CD14-positive monocyte (primary cell): Measurements from ENCODE around the gene RAPGEF2. TPM values are rescaled to one million over a fixed set of nuclear protein-coding genes. Genes with fewer than 3 reads are reported as not detected.
"Not testable (repeated sequence)": the region's sequence is repeated elsewhere in the genome, so short reads cannot be mapped to it uniquely, and the experiment has no call there.

Experiments
- DNase-seq, 3 donors: peaks; one replicate each; pipeline ENCODE4 v3.0.0-alpha.2; 2011 to 2022
- H2AFZ ChIP-seq: 2 replicates; pipeline ENCODE4 v1.6.0; 2012; ENCODE audit warnings: mild to moderate bottlenecking, low read depth, low read length, inconsistent platforms; ENCODE audit not compliant: insufficient read depth, poor library complexity, severe bottlenecking
- H3K27ac ChIP-seq, 2 donors: 1 replicate in 1 of 2; 2 replicates in 1 of 2; pipeline ENCODE4 v1.5.1; 2012 to 2013; ENCODE audit warnings: low read length in 2 of 2, control low read depth in 1 of 2, inconsistent platforms in 1 of 2, low read depth in 1 of 2, mild to moderate bottlenecking in 1 of 2
- H3K27me3 ChIP-seq, 2 donors: one replicate each; pipeline versions ENCODE4 v1.6.0 to v1.6.1; 2011 to 2013; ENCODE audit warnings: low read length in 2 of 2; ENCODE audit not compliant: control insufficient read depth in 2 of 2, insufficient read depth in 2 of 2
- H3K36me3 ChIP-seq, 2 donors: replicated peaks in 1 of 2; 1 replicate in 1 of 2; 2 replicates in 1 of 2; pipeline versions ENCODE4 v1.5.1 to v1.6.1; 2012 to 2013; ENCODE audit warnings: low read length in 2 of 2, control low read depth in 1 of 2, inconsistent platforms in 1 of 2, mild to moderate bottlenecking in 1 of 2; ENCODE audit not compliant: insufficient read depth in 2 of 2, control insufficient read depth in 1 of 2
- H3K4me1 ChIP-seq, 2 donors: 1 replicate in 1 of 2; 2 replicates in 1 of 2; pipeline versions ENCODE4 v1.5.1 to v1.6.1; 2012 to 2013; ENCODE audit warnings: low read length in 2 of 2, control low read depth in 1 of 2, inconsistent platforms in 1 of 2, mild to moderate bottlenecking in 1 of 2, moderate library complexity in 1 of 2; ENCODE audit not compliant: insufficient read depth in 2 of 2, control insufficient read depth in 1 of 2
- H3K4me2 ChIP-seq: replicated peaks from 2 replicates; pipeline ENCODE3; 2012; ENCODE audit warnings: low read length, moderate library complexity, mild to moderate bottlenecking; ENCODE audit not compliant: poor library complexity, severe bottlenecking; ENCODE audit errors: extremely low read depth
- H3K4me3 ChIP-seq, 3 experiments: fragments of 200-600 bp in 1 of 3; sonication (generic) in 1 of 3; replicated peaks in 1 of 3; 1 replicate in 2 of 3; 2 replicates in 1 of 3; pipeline ENCODE4 v1.5.1; 2011 to 2013; ENCODE audit warnings: low read length in 3 of 3, mild to moderate bottlenecking in 3 of 3, control low read depth in 2 of 3, low read depth in 2 of 3, inconsistent platforms in 1 of 3, moderate library complexity in 1 of 3
- H3K79me2 ChIP-seq: 2 replicates; pipeline ENCODE4 v1.6.0; 2012; ENCODE audit warnings: mild to moderate bottlenecking, control low read depth, inconsistent platforms, low read length, moderate library complexity; ENCODE audit not compliant: insufficient read depth
- H3K9ac ChIP-seq: 2 replicates; pipeline ENCODE4 v1.6.0; 2017; ENCODE audit warnings: low read length, mild to moderate bottlenecking; ENCODE audit not compliant: insufficient read depth, poor library complexity, severe bottlenecking
- H3K9me3 ChIP-seq, 2 donors: replicated peaks in 1 of 2; 1 replicate in 1 of 2; 2 replicates in 1 of 2; pipeline versions ENCODE4 v1.5.1 to v1.6.1; 2012 to 2013; ENCODE audit warnings: low read length in 2 of 2, control low read depth in 1 of 2; ENCODE audit not compliant: control insufficient read depth in 1 of 2, insufficient read depth in 1 of 2
- H4K20me1 ChIP-seq: 2 replicates; pipeline ENCODE4 v1.6.0; 2012; ENCODE audit warnings: mild to moderate bottlenecking, low read length, control low read depth, moderate library complexity; ENCODE audit not compliant: insufficient read depth
- H3K27ac Mint-ChIP-seq, 7 donors: one replicate each; pipeline ENCODE4 v1.8.0; 2020; ENCODE audit warnings: mild to moderate bottlenecking in 7 of 7, mixed read lengths in 7 of 7, moderate library complexity in 6 of 7, inconsistent platforms in 2 of 7
- H3K27me3 Mint-ChIP-seq, 3 donors: one replicate each; pipeline ENCODE4 v1.8.0; 2021 to 2022; ENCODE audit warnings: low read depth in 3 of 3, mild to moderate bottlenecking in 3 of 3, mixed read lengths in 3 of 3, moderate library complexity in 3 of 3, inconsistent platforms in 1 of 3
- H3K36me3 Mint-ChIP-seq, 2 donors: one replicate each; pipeline ENCODE4 v1.8.0; 2020; ENCODE audit warnings: mixed read lengths in 2 of 2, inconsistent platforms in 1 of 2, mild to moderate bottlenecking in 1 of 2
- H3K4me1 Mint-ChIP-seq: one replicate; pipeline ENCODE4 v1.8.0; 2020; ENCODE audit warnings: mild to moderate bottlenecking, mixed read lengths
- H3K4me3 Mint-ChIP-seq, 2 donors: one replicate each; pipeline ENCODE4 v1.8.0; 2020; ENCODE audit warnings: mild to moderate bottlenecking in 2 of 2, mixed read lengths in 2 of 2, moderate library complexity in 1 of 2
- H3K9me3 Mint-ChIP-seq, 7 donors: one replicate each; pipeline ENCODE4 v1.8.0; 2020 to 2022; ENCODE audit warnings: mixed read lengths in 7 of 7, mild to moderate bottlenecking in 6 of 7, moderate library complexity in 6 of 7, inconsistent platforms in 2 of 7
- WGBS: methylation state at CpG from one replicate; pipeline ENCODE4 v1.1.5; 2013; ENCODE audit warnings: missing lambda C conversion rate; ENCODE audit not compliant: insufficient coverage; 5-methylcytosine and 5-hydroxymethylcytosine counted together
- intact Hi-C, 2 donors: fragments of 100-400 bp; cut with micrococcal nuclease; formaldehyde crosslinking; loops; one replicate each; pipeline versions ENCODE4 v1.15.0 to v1.15.1; 2023
- polyA plus RNA-seq, 3 donors: library from polyadenylated mRNA; depleted of rRNA in 1 of 3; unstranded in 2 of 3; stranded (reverse) in 1 of 3; fragments of 300-500 nt in 2 of 3; fragments of >200 nt in 1 of 3; fragmentation: Illumina TruSeq in 2 of 3; gene quantifications; 1 replicate in 2 of 3; 2 replicates in 1 of 3; pipeline ENCODE4 v1.2.3, GENCODE V29; 2012 to 2021
- TF ChIP-seq, protein P1 (sequence below): fragments of 200-600 bp; IDR thresholded peaks from one replicate; pipeline ENCODE4 v1.8.0; 2022; ENCODE audit warnings: antibody characterized with exemption, mild to moderate bottlenecking

Gene RAPGEF2
- polyA plus RNA-seq, 3 donors = 1.5 to 29.8 (median 2.0) TPM

DNA sequence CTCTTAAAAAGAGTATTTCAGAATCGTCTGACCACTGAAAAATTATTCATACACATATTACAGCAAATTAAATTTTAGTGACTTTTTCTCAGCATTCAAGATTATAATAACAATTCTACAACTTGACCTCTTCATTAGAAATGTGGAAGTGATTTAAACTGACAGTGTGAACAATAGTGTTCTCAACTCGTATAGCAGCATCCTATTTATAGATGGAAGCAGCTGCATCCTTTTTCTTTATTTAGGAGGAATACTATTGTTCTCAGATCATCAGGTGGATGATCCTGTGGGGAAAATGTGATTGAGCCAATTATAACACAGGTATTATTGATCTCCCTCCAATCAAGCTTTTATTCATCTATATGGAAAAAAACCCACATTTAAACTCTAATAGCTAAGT lies 56.7 kb downstream of the RAPGEF2 start:
- TF ChIP-seq, protein P1, sequence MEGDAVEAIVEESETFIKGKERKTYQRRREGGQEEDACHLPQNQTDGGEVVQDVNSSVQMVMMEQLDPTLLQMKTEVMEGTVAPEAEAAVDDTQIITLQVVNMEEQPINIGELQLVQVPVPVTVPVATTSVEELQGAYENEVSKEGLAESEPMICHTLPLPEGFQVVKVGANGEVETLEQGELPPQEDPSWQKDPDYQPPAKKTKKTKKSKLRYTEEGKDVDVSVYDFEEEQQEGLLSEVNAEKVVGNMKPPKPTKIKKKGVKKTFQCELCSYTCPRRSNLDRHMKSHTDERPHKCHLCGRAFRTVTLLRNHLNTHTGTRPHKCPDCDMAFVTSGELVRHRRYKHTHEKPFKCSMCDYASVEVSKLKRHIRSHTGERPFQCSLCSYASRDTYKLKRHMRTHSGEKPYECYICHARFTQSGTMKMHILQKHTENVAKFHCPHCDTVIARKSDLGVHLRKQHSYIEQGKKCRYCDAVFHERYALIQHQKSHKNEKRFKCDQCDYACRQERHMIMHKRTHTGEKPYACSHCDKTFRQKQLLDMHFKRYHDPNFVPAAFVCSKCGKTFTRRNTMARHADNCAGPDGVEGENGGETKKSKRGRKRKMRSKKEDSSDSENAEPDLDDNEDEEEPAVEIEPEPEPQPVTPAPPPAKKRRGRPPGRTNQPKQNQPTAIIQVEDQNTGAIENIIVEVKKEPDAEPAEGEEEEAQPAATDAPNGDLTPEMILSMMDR = no peak
- no peak overlapping the region for H3K9ac ChIP-seq

DNA sequence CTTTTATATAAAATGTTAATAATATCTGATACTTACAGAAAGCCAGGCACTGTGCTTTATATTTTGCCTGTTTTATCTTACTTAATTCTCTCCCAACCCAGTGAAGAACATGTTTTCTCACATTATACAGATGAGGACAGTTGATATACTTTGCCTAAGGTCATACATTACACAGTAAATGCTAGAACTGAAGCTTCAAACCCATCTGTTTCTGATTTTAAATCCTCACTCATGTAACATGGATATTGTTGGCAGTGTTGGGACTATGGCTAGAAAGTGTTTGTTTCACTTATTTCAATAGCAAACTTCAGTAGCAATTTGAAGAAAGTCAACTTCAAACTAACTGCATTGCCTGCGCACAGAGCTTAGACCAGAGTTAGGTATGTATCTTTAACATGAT lies 57.4 kb downstream of the RAPGEF2 start:
- H2AFZ ChIP-seq = no peak overlapping the region
- intact Hi-C loops = no loop called here
- no peaks in the 10 kb centered on the region for H3K27me3 Mint-ChIP-seq

More for the DNA sequence above, 56.7 kb downstream of the RAPGEF2 start:
- H3K4me3 ChIP-seq = no peak overlapping the region
- no peaks in the 10 kb centered on the region for H3K9me3 Mint-ChIP-seq
- H3K36me3 ChIP-seq = no peaks in the 10 kb centered on the region
- no peaks in the 10 kb centered on the region for H3K4me1 ChIP-seq
- no peaks in the 10 kb centered on the region for H3K36me3 Mint-ChIP-seq
- H3K9me3 ChIP-seq = no peaks in the 10 kb centered on the region
- no CpG with 5 or more reads among the region's 2 CpGs for WGBS
- H3K79me2 ChIP-seq = peaks cover 30% of the 10 kb centered on the region
- H2AFZ ChIP-seq = no peak overlapping the region
- H3K4me2 ChIP-seq = no peak overlapping the region
- intact Hi-C loops = no loop called here
- no peak overlapping the region for H3K4me3 Mint-ChIP-seq
- DNase-seq = no peak
- H3K27me3 Mint-ChIP-seq = no peaks in the 10 kb centered on the region
- no peak overlapping the region for H3K27ac ChIP-seq
- no peaks in the 10 kb centered on the region for H3K27me3 ChIP-seq
- peaks cover 87% of the 10 kb centered on the region for H4K20me1 ChIP-seq
- no peak overlapping the region for H3K27ac Mint-ChIP-seq
- H3K4me1 Mint-ChIP-seq = peaks cover 7% of the 10 kb centered on the region

DNA sequence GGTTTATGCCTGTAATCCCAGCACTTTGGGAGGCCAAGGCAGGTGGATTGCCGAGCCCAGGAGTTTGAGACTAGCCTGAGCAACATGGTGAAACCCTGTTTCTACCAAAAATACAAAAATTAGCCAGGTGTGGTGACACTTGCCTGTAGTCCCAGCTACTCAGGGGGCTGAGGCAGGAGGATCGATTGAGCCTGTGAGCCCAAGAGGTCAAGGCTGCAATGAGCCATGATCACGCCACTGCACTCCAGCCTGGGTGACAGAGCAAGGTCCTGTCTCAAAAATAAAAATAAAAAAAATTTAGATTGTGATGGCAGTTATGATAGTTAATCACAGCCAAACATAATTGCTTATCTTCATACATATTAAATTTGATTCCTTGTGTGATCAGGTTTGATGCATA lies 58.6 kb downstream of the RAPGEF2 start:
- WGBS = 100% methylated on average over 1 of the region's 3 CpGs
- H3K79me2 ChIP-seq = peaks cover 36% of the 10 kb centered on the region

More for the DNA sequence above, 57.4 kb downstream of the RAPGEF2 start:
- TF ChIP-seq, protein P1 = no peak
- Histone ChIP-seq H3K4me2 (no peak overlapping the region), H3K9me3 (no peaks in the 10 kb centered on the region), H3K27ac (no peak overlapping the region), H3K4me3 (no peak overlapping the region), H3K36me3 (no peaks in the 10 kb centered on the region), H4K20me1 (peaks cover 85% of the 10 kb centered on the region), H3K79me2 (peaks cover 30% of the 10 kb centered on the region), H3K9ac (no peak overlapping the region), H3K4me1 (no peaks in the 10 kb centered on the region), H3K27me3 (no peaks in the 10 kb centered on the region)
- Mint-ChIP-seq H3K4me1 (peaks cover 7% of the 10 kb centered on the region), H3K4me3 (no peak overlapping the region), H3K9me3 (no peaks in the 10 kb centered on the region), H3K27ac (no peak overlapping the region), H3K36me3 (no peaks in the 10 kb centered on the region)
- no CpG with 5 or more reads among the region's 1 CpG for WGBS
- no peak for DNase-seq

More for the DNA sequence above, 58.6 kb downstream of the RAPGEF2 start:
- H3K4me3 ChIP-seq, H3K27ac Mint-ChIP-seq, intact Hi-C loops, H3K27ac ChIP-seq, H3K27me3 ChIP-seq, H3K4me3 Mint-ChIP-seq, H3K36me3 ChIP-seq, DNase-seq, H3K9me3 Mint-ChIP-seq, H3K9ac ChIP-seq, H3K4me1 Mint-ChIP-seq, H2AFZ ChIP-seq, H3K4me1 ChIP-seq, H3K36me3 Mint-ChIP-seq, H3K9me3 ChIP-seq, H3K27me3 Mint-ChIP-seq, H3K4me2 ChIP-seq: not testable (repeated sequence)
- H4K20me1 ChIP-seq = peaks cover 86% of the 10 kb centered on the region
